ENCODE data around the gene MAGI1.

MAGI1 gene

DNA sequence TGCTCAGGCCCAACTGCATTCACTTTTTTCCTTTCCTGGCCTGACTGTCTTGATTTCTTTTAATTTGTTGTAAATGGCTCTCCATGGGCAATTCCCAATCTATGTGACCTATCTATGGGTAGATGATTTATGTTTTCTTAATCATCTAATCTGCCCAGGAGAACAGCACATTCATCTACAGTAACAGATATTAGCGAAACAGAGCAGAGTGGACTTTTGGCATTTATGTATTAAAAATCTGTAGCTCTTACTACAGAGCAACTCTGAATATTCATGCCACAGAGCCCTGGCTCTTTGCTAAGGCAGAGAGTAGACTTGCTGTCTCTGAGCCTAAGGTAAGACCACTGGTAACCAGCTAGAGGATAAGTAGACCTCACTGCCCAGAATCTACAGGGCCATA lies 676.0 kb downstream of the MAGI1 start:
- TF ChIP-seq ZFX (IDR thresholded peaks at IDR 0.05) (no peak), CTCF (conservative IDR thresholded peaks at IDR 0.05) (no peak)
- H3K27ac ChIP-seq: no peak overlapping the region

DNA sequence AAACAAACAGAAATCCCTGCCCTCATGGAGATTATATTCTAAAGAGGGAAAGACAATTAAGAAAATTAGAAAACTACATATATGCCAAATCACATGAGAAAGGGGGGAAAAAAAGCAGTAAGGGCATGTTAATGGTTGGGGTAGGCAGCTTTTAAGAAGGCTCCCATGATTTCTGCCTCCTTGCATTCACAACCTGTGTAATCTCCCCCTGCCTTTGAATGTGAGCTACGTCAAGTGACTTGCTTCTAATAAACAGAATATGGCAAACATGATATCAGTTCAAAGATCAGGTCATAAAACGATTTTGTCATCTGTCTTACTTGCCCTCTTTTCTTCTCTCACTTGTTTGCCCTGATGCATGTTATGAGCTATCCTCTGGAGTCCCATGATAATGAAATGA lies 677.3 kb downstream of the MAGI1 start:
- no peak for TF ChIP-seq CTCF (conservative IDR thresholded peaks at IDR 0.05)
- no peak for TF ChIP-seq ZFX (IDR thresholded peaks at IDR 0.05)
- H3K27ac ChIP-seq: no peak overlapping the region

DNA sequence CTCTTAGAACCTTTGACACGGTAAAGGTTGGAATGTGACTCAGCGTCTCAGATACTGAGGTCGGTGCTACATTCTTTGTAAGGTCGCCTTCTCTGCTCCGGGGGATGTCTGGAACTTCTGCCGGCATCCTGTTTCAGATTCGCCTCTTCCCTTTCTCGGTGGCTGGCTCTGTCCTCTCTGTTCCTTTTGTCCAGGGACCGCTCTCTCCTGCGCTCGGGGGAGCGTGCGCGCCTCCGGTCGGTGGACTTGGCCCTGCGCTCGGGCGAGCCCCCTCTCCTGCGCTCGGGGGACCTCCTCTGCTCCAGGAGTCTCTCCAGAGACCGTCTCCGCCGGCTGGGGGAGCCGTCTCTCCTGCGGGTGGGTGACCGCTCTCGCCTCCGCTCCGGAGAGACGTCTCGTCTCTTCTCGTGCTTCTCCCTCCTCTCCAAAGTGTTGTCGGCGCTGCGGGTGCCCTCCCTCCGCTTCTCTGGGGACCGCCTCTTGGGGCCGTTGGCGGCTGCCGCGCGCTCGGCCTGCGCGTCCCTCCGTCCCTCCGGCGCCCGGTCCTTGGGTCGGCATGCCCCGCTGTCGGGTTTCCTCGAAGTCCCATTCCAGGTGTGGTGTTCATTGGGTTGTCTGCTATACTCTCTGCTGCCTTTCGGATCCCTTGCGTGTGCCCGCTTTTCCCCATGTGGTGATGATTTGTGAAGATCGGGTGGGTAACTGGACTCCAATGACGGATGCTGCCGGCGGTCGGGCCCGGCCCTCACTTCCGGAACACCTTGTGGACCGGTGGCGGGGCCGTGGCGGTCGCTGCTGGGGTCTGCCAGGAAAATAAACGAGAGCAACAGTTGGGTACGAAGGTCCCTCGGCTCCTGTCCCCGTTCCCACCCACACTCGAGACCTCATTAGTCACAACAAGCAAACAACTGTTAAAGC lies 682.1 kb downstream of the MAGI1 start:
- TF ChIP-seq ZFX (IDR thresholded peaks at IDR 0.05) (no peak), CTCF (conservative IDR thresholded peaks at IDR 0.05) (no peak)
- no peak overlapping the region for H3K27ac ChIP-seq

- H3K27ac ChIP-seq: no peak overlapping the region
- no peak for TF ChIP-seq ZFX (IDR thresholded peaks at IDR 0.05)
- TF ChIP-seq CTCF (conservative IDR thresholded peaks at IDR 0.05): no peak
Measured at GRCh38 chr3:65354880-65355279, 683.8 kb downstream of the MAGI1 start.

- TF ChIP-seq ZFX (IDR thresholded peaks at IDR 0.05) (no peak), CTCF (conservative IDR thresholded peaks at IDR 0.05) (no peak)
- no peak overlapping the region for H3K27ac ChIP-seq
Measured at GRCh38 chr3:65352951-65353350, 685.8 kb downstream of the MAGI1 start.

GRCh38 chr3:65351753-65352152 lies 687.0 kb downstream of the MAGI1 start:
- H3K27ac ChIP-seq: no peak overlapping the region
- TF ChIP-seq ZFX (IDR thresholded peaks at IDR 0.05) (no peak), CTCF (conservative IDR thresholded peaks at IDR 0.05) (no peak)

DNA sequence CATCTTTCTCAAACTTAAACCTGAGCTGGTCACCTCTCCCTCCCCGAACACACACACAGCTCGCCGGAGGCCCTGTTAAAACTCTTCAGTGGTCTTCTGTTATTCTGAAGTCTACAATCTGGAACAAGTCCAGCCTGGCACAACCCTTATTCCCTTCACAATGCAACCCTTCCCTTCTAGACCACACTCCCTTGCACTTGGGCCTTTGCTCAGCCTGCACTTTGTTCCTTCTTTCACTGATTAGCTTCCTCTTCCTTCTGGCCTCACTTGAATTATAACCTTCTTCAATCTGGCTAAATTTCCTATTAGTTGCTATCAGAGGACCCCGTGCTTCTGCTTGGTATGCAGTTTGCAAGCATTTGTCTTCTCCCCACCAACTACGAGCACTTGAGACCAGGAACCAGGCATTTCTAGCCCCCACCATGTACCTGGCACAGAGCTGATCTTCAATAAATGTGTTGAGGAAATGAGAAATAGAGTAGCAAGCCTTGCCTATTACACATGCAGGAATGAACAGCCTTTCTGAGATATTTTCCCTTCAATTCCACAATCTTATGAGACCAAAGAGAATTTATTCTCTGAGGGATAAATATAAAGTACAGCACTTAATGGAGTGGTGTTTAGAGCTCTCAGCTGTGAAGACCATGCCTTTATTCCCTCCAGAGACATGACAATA lies 687.8 kb downstream of the MAGI1 start:
- H3K27ac ChIP-seq: no peak overlapping the region
- no peak for TF ChIP-seq ZFX (IDR thresholded peaks at IDR 0.05)
- TF ChIP-seq CTCF (conservative IDR thresholded peaks at IDR 0.05): no peak

All from C4-2B (cell line).